IPS-18a (cell line): ENCODE data around the gene RAD9A.
A peak's percentile ranks its signal among the peaks of the same experiment; 100 is the strongest.

Source experiments
- H3K27ac ChIP-seq: one replicate; pipeline ENCODE4 v1.5.1; 2013; ENCODE audit warnings: low read length
- H3K27me3 ChIP-seq: one replicate; pipeline ENCODE4 v1.6.1; 2013; ENCODE audit warnings: mild to moderate bottlenecking, low read length; ENCODE audit not compliant: control insufficient read depth, insufficient read depth
- H3K36me3 ChIP-seq: one replicate; pipeline ENCODE4 v1.6.1; 2013; ENCODE audit warnings: low read depth, low read length; ENCODE audit not compliant: control insufficient read depth
- H3K4me1 ChIP-seq: one replicate; pipeline ENCODE4 v1.6.1; 2013; ENCODE audit warnings: low read depth, low read length; ENCODE audit not compliant: control insufficient read depth
- H3K4me3 ChIP-seq: one replicate; pipeline ENCODE4 v1.5.1; 2013; ENCODE audit warnings: low read length
- H3K9ac ChIP-seq: one replicate; pipeline ENCODE4 v1.6.1; 2013; ENCODE audit warnings: mild to moderate bottlenecking, low read length, moderate library complexity
- H3K9me3 ChIP-seq: one replicate; pipeline ENCODE4 v1.6.1; 2013; ENCODE audit warnings: low read depth, low read length; ENCODE audit not compliant: control insufficient read depth

RAD9A gene

DNA sequence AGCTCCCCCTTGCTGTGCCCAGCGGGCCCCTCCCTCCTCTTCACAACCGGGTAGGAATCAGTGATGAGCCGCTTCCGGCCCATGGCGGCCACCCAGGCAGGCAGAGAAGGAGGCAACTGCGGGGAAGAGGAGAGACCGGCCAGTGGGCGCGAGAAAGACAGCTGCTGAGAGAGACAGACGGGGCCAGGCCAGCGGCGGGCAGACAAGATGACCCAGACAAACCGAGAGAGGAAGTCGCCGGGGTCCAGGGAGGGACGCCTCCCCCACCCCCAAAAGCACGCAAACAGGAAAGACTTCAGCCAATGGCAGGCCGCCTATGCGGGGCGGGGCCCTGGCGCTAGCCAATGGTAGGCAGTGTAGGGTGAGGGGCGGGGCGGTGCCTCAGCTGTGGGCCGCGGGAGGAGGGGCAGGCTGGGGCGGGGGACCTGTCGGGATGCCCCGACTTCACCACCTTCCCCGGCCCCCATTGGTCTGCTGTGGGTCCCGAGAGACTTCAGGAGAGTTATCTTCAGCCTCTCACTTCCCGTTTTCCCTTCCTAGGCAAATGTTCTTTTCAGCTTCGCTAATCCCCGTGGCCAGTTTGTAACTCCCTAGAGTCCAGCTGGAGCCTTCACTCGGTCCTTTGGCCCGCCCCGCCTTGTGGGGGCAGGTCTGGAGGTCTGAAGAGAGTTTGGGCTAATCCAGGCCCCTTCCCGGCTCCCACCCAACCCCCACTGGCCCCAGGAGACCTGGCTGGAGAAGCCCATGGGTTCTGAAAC, 38.3 kb upstream of the RAD9A start, which contains the start of gene POLD4:
Gene POLD4 (minus strand): TSS at position 230 of the 758 bp plus-strand sequence. CDS start 147 bp downstream, at position 83.
- no peaks in the 10 kb centered on the region for H3K9me3 ChIP-seq
- peaks cover 16% of the 10 kb centered on the region for H3K4me1 ChIP-seq
- H3K36me3 ChIP-seq: no peaks in the 10 kb centered on the region
- peak within 1 kb of the TSS; percentile 66 for H3K27ac ChIP-seq
- H3K4me3 ChIP-seq: peak within 1 kb of the TSS; percentile 81
- no peaks in the 10 kb centered on the region for H3K27me3 ChIP-seq
- H3K9ac ChIP-seq: peak within 1 kb of the TSS; percentile 63

DNA sequence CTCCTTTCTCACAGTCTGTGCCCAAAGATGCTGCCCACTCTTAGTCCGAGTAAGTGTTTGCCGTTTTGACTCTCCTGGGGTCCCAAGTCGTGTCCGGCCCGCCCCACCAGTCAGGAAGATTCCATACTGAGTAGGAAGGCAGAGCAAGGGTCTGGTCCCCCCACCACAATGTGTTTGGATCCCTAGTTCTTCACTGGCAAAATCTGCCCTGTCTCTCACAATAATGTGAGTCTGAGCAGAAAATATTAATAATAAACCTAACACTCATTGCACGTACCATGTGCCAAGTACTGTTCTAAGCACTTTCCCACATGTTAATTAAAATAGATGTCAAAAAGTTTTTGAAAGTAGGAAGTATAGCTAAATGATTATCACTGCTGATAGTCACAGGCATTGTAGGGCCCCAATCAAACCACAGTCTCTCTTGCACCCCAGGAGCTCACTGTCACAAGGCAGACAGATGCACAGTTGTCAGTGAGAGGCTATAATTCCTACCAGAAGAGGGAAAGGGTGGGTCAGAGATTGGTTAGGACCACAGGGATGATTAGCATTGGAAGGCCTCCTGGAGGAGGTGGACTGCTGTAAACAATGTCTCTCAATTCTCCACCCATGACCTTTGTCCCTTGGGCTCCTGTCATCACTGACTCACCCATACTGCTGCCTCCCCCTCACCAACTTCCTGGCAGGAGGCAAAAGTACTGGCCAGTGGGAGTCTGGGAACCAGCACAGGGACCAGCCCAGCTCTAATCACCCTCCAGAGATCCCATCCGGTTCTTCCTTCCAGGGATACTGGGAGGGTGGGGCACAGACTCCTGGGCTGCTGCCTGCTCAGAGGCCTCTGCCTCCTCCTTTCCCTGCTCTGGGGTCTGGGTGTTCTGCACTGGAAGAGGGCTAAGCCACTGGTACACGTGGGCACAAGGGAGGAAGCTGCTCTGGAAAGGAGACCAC, 37.4 kb upstream of the RAD9A start:
- Histone ChIP-seq H3K27ac (peak overlapping the region; percentile 51), H3K9ac (peak overlapping the region; percentile 62), H3K9me3 (no peaks in the 10 kb centered on the region), H3K4me3 (peak overlapping the region; percentile 81), H3K4me1 (peaks cover 16% of the 10 kb centered on the region), H3K27me3 (no peaks in the 10 kb centered on the region), H3K36me3 (no peaks in the 10 kb centered on the region)

DNA sequence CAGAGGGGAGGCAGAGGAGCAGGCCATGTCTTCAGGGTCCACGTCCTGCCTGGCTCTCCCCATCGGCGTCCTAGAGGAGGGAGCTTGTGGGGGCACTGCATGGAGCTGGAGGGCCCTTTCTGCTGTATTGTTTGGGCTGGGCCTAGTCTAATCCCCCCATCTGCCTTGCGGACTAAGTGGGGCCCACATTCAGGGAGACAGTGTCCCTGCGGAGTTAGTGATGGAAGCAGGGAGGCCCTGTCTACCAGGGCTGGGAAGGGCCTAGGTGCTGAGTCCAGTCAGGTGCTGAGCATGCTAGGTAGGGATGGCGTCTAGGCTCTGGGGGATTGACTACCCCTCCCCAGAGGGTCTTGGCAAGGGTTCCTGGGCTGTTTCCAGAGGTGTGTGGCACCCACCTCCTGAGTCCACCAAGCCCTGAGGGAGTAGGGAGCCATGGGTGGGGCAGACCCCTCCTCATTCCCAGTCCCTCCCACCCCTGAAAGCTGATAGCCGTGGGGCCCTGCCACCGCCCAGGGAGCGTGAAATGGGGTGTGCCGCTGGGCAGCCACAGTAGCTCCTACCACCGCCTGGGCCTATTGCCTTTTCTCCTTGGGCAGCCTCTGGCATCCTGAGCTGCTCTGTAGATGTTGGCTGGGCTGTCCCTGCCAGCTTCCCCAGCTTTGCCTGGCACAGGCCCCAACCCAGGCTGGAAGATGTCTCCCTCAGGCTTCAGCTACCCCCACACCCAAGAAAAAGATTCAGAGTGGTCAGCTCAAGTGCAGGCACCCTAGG, 36.6 kb upstream of the RAD9A start:
- H3K27me3 ChIP-seq: no peaks in the 10 kb centered on the region
- H3K4me3 ChIP-seq: no peak overlapping the region
- H3K9me3 ChIP-seq: no peaks in the 10 kb centered on the region
- peaks cover 16% of the 10 kb centered on the region for H3K4me1 ChIP-seq
- no peak overlapping the region for H3K27ac ChIP-seq
- H3K9ac ChIP-seq: no peak overlapping the region
- no peaks in the 10 kb centered on the region for H3K36me3 ChIP-seq

DNA sequence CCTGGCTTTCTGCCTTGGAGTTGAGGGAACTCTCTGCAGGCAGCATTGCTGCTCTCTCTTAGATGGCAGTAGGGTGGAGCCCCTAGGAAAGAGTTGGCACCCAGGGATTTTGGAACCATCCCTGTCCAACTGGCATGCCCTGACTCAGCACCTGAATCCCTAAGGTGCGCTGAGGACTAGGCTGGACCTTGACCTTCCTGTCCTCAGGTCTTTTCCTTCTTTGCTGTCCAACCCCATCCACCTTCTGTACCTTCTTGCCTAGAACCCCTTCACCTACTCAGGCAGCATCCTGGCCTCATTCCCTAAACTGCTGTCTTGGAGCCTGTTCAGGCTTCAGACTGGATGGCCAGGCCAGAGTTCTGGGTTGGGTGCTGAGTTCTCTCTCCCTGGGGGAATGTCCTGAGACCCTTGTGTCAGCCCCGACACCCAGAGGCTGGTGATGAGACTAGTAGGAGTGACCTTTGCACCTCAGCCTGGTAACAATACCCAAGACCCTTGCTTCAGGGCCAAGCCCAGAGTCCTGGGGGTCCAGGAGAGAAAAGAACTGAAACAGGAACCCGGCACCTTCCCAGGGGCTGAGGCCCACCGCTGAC, 35.9 kb upstream of the RAD9A start:
- Histone ChIP-seq H3K4me3 (no peak overlapping the region), H3K9ac (no peak overlapping the region), H3K9me3 (no peaks in the 10 kb centered on the region), H3K36me3 (no peaks in the 10 kb centered on the region), H3K4me1 (peaks cover 16% of the 10 kb centered on the region), H3K27me3 (no peaks in the 10 kb centered on the region), H3K27ac (no peak overlapping the region)

DNA sequence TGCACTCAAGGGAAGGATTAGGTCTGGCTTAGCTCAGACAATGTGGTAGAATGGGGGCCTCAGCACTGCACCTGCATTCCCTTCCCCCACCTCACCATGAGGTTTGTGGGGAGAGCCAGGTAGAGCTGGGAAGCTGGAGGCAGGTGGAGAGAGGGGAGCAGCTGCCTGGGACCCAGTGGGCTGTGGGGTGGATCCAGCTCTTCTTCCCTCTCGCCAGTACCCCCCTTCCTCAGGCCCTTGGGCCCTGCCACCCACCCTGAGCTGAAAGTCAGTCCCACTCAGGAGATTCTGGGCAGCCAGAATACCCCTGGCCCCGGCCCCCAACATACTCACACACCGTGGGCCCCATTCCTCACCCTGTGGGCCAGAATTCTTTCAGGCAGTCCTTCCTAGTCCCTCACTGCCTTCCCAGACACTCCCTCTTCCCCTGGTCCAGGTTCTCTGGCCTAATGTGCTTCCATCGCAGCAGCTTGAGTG, 35.4 kb upstream of the RAD9A start:
- H3K9me3 ChIP-seq: no peaks in the 10 kb centered on the region
- no peaks in the 10 kb centered on the region for H3K36me3 ChIP-seq
- no peak overlapping the region for H3K27ac ChIP-seq
- H3K4me1 ChIP-seq: peaks cover 16% of the 10 kb centered on the region
- no peak overlapping the region for H3K9ac ChIP-seq
- peaks cover 2% of the 10 kb centered on the region for H3K27me3 ChIP-seq
- no peak overlapping the region for H3K4me3 ChIP-seq

DNA sequence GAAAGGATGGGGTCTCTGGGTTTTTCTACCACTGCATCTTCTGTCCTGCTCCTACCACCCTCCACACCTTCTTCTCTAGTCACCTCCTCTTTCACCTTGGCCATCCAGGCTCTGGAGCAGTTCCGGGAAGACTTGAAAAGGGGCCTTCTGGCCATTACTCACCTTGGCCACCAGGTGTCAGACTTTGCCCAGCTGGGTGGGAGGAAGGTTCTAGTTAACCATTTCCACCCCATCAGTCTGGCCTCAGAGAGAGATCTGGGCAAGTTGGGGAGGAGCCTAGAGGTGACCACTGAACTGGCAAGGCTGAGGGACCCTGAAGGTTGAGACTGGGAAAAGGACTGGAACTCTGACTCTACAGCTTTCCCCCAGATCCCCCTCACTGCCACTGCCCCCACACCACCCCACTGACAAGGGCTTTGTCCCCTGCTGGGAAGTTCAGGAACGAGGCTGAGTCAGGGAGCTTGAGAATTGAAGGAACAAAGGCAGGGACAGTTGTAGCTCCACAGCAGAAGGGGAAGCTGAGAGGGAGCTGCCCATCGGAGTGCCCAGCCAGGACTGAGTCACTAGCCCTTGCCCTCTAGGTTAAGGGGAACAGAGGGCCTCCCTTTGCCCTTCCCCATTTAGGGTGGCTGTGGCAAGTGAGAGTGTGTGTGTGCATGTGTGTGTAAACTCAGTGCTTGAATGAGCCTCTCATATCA, 34.8 kb upstream of the RAD9A start:
- no peak overlapping the region for H3K4me3 ChIP-seq
- peaks cover 5% of the 10 kb centered on the region for H3K27me3 ChIP-seq
- H3K9me3 ChIP-seq: no peaks in the 10 kb centered on the region
- peaks cover 16% of the 10 kb centered on the region for H3K4me1 ChIP-seq
- no peak overlapping the region for H3K9ac ChIP-seq
- no peak overlapping the region for H3K27ac ChIP-seq
- no peaks in the 10 kb centered on the region for H3K36me3 ChIP-seq

DNA sequence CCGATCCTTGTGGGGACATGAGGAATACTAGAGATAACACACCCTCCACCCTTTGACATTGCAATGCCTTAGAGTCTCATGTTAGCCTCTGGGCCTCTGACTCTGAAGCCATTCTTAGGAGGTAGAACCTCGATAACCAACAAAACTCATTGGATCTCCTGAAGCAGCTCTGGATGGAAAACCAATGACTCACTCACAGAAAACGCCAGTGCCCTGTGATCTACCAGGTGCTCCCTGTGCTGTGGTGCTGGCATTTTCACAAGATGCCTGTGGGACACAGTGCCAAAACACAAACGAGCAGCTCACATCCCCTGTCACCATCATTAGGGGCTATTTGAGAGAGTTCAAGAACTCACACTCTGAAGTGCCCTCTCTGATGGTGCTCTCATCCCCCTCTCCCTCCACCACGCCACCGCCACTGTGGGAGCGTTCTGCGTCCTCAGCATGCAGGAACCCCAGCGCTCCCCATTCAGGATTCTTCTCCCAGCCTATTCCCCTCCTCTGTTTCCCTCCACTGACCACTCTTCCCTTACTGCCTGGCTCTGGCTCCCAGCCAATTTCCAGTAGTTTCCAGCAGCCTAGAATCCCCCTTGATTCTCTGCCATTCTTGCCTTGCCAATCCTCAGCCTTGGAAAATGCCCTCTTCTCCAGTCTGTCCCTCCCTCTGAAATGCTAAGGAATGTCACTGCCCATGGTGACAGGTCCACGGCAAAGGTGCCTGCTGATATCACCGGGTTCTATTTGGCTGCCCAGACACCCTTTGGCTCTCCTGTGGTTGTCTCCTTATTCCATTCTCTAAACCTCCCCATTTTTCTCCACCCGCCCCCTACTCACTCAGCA, 33.7 kb upstream of the RAD9A start:
- H3K27ac ChIP-seq: no peak overlapping the region
- no peak overlapping the region for H3K4me3 ChIP-seq
- no peak overlapping the region for H3K9ac ChIP-seq

DNA sequence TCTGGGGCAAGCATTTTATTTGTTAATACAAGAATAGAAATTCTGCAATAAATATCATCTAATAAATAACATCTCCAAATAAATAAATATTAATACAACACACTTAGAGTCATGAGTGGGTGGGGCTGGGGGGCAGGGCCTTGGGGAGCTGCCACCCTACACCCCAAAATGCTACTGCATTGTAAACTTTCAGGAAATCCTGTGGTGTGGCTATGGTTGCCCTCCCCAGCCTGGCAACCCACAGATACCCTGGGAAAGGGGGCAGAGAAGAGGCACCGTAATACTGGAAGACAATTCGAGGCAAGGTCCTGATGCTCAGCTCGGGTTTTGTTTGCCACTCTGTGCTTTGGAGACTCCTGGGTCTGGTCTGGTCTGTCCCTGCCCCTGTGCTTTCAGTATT, 27.6 kb upstream of the RAD9A start:
- H3K4me1 ChIP-seq: no peaks in the 10 kb centered on the region
- H3K4me3 ChIP-seq: no peak overlapping the region
- no peak overlapping the region for H3K9ac ChIP-seq
- no peaks in the 10 kb centered on the region for H3K9me3 ChIP-seq
- peaks cover 19% of the 10 kb centered on the region for H3K27me3 ChIP-seq
- no peaks in the 10 kb centered on the region for H3K36me3 ChIP-seq
- no peak overlapping the region for H3K27ac ChIP-seq

More for the DNA sequence above, 33.7 kb upstream of the RAD9A start:
- H3K27me3 ChIP-seq: peaks cover 10% of the 10 kb centered on the region
- no peaks in the 10 kb centered on the region for H3K9me3 ChIP-seq
- H3K4me1 ChIP-seq: peaks cover 12% of the 10 kb centered on the region
- no peaks in the 10 kb centered on the region for H3K36me3 ChIP-seq

DNA sequence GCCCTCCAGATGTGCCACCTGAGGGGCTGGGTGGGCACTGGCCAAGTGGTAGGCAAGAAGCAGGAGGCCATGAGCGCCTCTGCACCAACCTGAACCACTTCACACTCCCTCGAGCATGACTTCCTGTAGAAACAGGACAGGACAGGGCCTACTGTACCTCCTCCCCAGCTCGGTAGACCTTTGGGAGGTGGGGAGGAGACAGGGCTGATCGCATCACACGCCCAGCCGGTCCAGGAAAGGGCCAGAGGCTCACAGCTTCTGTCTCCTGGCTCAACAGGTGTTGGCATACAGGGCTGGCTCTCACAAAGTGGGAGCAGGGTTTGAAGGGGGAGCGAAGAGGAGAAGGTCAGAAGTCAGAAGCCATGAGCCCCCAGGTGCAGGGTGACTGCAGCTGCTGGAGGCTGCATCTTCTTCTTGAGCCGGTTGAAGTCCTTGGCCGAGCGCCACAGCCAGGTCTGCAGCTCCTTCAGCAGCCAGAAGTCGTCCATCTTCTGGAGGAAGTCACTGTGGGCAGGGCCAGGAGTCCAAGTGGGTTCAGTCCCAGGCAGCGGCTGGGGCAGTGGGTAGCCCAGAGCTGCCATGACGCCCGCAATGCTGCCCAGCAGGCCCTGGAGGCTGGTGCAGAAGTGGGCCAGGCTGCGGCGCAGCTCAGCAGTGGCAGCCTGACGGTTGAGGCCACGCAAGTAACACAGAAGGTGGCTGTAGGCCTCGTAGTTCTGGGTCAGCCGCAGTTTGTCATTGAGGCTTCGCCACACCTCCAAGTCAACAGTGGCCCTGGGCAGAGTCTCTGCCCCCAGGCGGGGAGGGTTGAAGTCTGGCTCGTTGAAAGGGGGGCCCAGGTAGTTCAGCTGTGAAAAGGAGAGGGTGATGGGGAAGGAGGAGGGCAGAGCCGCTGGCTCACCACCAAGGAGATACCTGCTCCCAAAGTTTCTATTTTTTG, 26.7 kb upstream of the RAD9A start:
- H3K36me3 ChIP-seq: no peaks in the 10 kb centered on the region
- H3K27me3 ChIP-seq: peaks cover 28% of the 10 kb centered on the region
- no peak overlapping the region for H3K9ac ChIP-seq
- no peaks in the 10 kb centered on the region for H3K4me1 ChIP-seq
- H3K4me3 ChIP-seq: no peak overlapping the region
- no peak overlapping the region for H3K27ac ChIP-seq
- H3K9me3 ChIP-seq: no peaks in the 10 kb centered on the region
